HG02759 (cell line): ENCODE results near the gene PCGF3.
"Not testable (repeated sequence)": the region's sequence is repeated elsewhere in the genome, so short reads cannot be mapped to it uniquely, and the experiment has no call there.

Experiments used
- ATAC-seq: cut with Tn5 transposase; IDR thresholded peaks from one replicate; pipeline ENCODE4 v1.9.1; 2021; ENCODE audit warnings: mild to moderate bottlenecking, moderate library complexity; ENCODE audit not compliant: unreplicated experiment

Gene PCGF3

GRCh38 chr4:736561-736960 is 30.9 kb downstream of the PCGF3 start:
- ATAC-seq: not testable (repeated sequence)

GRCh38 chr4:738781-739280 is 33.2 kb downstream of the PCGF3 start:
- ATAC-seq: no peak

GRCh38 chr4:739569-739968 is 33.9 kb downstream of the PCGF3 start:
- ATAC-seq: no peak

GRCh38 chr4:740011-740410 is 34.4 kb downstream of the PCGF3 start:
- no peak for ATAC-seq

GRCh38 chr4:740656-741282 is 35.1 kb downstream of the PCGF3 start:
- ATAC-seq: no peak

GRCh38 chr4:742096-742741 is 36.6 kb downstream of the PCGF3 start:
- ATAC-seq: no peak

- peak; percentile 70 for ATAC-seq
These were observed 37.2 kb downstream of the PCGF3 start for GRCh38 chr4:742742-743311.

GRCh38 chr4:743463-744211 is 38.0 kb downstream of the PCGF3 start:
- ATAC-seq: no peak

GRCh38 chr4:744212-744841 is 38.7 kb downstream of the PCGF3 start:
- no peak for ATAC-seq

- no peak for ATAC-seq
These were observed 42.0 kb downstream of the PCGF3 start for GRCh38 chr4:747546-748170.

GRCh38 chr4:748461-748860 is 42.8 kb downstream of the PCGF3 start:
- ATAC-seq: no peak

- ATAC-seq: no peak
These were observed 44.4 kb downstream of the PCGF3 start for GRCh38 chr4:749698-750666.

- ATAC-seq: no peak
These were observed 46.0 kb downstream of the PCGF3 start for GRCh38 chr4:751676-752075.

- no peak for ATAC-seq
These were observed 46.7 kb downstream of the PCGF3 start for GRCh38 chr4:752196-752861.

GRCh38 chr4:753186-753585 is 47.6 kb downstream of the PCGF3 start:
- ATAC-seq: not testable (repeated sequence)

GRCh38 chr4:754221-755120 is 48.8 kb downstream of the PCGF3 start:
- no peak for ATAC-seq

- no peak for ATAC-seq
These were observed 51.5 kb downstream of the PCGF3 start for GRCh38 chr4:757111-757510.

- not testable (repeated sequence) for ATAC-seq
These were observed 54.2 kb downstream of the PCGF3 start for GRCh38 chr4:759810-760209.
